ENCODE results near the gene PICALM. TPM values are rescaled to one million over a fixed set of nuclear protein-coding genes. Genes with fewer than 3 reads are reported as not detected.

The PICALM gene
- total and polyA plus RNA-seq, 2 of the 8 experiments (the other 6 are each of a cell fraction or from before 2014, with no cell fraction given): 69.4 to 71.3 TPM

GRCh38 chr11:85950317-85951048, 118.4 kb downstream of the PICALM start (continued):
- TF ChIP-seq TBP (IDR thresholded peaks at IDR 0.05; ENCODE audit: low read depth, low read length) (no peak), POLR2A (IDR thresholded peaks at IDR 0.05; ENCODE audit: control extremely low read depth in 1 of 2, low read depth in 2 of 2, low read length in 2 of 2) (no peak; a peak in 1 of 3 replicates), POU5F1 (IDR thresholded peaks at IDR 0.05; ENCODE audit: low read depth, low read length) (no peak), SAP30 (IDR thresholded peaks at IDR 0.05; ENCODE audit: insufficient read depth, insufficient replicate concordance, low read length) (no peak), CEBPB (IDR thresholded peaks at IDR 0.05; ENCODE audit: low read depth, low read length) (no peak), JUND (IDR thresholded peaks at IDR 0.05; ENCODE audit: low read length) (no peak), NRF1 (IDR thresholded peaks at IDR 0.05; ENCODE audit: low read depth, low read length) (no peak), CHD7 (IDR thresholded peaks at IDR 0.05; ENCODE audit: insufficient replicate concordance, low read length) (no peak)

Data from H1 (cell line).